Stimulated activated CD4-positive, alpha-beta T cell treated with anti-CD3 and anti-CD28 coated beads, Interleukin-12 subunit alpha, Interleukin-12 subunit beta, amount 100 ng/mL, for 48 hours (primary cell): Measurements from ENCODE around the gene SSR2.

ENCODE experiments used
- DNase-seq, 3 donors: peaks; one replicate each; pipeline ENCODE4 v3.0.0-alpha.2; 2020; ENCODE audit warnings: low read depth in 2 of 3, low spot score in 1 of 3

The SSR2 gene

GRCh38 chr1:156020293-156021092, at the start of gene SSR2:
TSS of gene SSR2 (minus strand) at chr1:156020951. CDS start at chr1:156020167, 784 bp downstream.
- peak; percentile 72 to 86 (median 77) for DNase-seq

- DNase-seq: no peak
Measured at GRCh38 chr1:156070548-156070947, 49.8 kb upstream of the SSR2 start.

DNA sequence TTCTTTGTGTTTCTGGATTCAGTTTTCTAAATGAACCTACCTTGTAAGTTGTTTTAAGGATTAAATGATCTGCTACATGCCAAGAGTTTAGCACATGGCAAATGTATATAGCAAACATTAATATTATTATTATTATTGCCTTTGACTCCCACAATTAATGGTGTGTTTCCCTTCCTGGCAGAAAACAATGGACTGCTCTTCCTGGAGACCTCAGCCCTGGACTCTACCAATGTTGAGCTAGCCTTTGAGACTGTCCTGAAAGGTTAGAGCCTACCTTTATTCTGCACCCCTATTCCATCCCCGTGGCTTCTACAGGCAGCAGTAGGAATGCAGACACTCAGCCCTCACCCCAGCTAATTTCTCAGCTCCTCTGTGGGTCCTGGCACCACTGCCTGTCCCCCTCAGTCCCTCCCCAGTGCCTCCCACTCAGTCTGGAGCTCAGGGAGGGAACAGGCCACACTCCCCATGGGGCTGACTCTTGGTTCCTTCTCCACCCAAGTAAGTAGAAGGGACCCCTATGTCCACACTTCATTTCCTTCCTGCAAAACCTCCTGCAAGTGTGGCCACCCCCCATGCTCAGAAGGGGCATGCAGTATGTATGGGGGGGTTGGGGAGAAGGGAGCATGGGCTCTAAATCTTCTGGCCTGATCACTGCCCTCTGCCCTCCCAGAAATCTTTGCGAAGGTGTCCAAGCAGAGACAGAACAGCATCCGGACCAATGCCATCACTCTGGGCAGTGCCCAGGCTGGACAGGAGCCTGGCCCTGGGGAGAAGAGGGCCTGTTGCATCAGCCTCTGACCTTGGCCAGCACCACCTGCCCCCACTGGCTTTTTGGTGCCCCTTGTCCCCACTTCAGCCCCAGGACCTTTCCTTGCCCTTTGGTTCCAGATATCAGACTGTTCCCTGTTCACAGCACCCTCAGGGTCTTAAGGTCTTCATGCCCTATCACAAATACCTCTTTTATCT, 49.0 kb upstream of the SSR2 start:
- no peak for DNase-seq

DNA sequence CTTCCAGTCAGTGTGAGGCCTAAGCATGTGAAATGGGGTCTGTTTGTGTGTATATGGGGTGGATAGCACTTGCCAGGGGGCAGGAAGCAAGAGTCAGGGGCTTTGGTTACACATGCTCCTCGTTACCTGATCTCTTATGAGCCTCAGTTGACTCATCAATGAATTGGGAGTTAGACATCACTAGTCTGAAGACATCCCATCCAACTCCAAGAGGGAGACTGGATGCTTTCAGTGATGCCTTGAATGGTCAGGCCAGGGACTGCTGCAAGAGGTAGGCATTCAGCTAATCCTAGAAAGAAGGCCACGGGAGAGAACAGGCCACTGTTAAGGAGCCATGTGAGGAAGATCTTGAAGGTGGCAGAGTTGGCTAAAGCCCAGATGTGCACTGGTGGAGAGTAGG, 46.5 kb upstream of the SSR2 start:
- DNase-seq: no peak

DNA sequence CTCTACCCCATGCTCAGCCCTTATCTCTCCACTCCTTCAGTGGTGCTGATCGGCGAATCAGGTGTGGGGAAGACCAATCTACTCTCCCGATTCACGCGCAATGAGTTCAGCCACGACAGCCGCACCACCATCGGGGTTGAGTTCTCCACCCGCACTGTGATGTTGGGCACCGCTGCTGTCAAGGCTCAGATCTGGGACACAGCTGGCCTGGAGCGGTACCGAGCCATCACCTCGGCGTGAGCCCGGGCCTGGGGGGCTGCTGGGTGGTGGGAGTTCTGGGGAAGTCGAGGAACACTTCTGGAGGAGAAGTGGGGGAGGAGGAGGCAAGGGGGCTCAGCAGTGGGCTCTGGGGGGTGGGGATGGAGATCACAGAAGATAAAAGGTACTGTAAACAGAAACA, 45.1 kb upstream of the SSR2 start:
- no peak for DNase-seq

DNA sequence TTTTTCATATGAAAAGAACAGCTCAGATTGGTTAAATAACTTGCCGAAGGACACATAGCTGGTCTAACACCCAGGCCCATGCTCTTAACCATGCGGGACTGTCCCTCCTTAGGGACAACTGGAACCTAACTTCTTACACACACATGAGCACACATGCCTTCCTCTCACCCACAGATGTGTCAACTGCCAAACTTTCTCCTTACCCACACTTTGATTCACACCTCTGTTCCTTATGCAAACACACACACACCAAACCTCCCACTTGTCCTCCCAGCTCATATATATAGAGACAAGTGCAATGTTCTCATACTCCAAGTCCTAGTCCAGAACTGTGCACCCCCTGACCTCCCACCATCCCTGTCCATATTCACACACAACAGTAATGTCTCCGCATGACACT, 44.5 kb upstream of the SSR2 start:
- no peak for DNase-seq

DNA sequence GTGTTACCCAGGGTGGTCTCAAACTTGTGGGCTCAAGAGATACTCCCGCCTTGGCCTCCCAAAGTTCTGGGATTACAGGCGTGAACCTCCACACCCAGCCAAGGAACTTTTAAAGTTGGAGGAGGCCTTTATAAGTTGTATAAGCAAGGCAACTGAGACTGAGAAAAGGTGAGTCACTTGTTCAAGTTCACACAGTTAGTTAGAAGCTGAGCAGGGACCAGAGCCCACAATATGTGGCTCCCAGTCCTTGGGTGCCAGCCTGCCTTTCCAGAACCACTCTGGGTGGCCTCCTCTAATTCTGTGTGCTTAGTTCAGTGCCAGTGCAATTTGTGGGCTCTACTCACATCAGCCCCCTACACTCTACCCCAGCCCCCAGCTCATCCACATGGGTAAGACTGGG, 43.9 kb upstream of the SSR2 start:
- DNase-seq: no peak

DNA sequence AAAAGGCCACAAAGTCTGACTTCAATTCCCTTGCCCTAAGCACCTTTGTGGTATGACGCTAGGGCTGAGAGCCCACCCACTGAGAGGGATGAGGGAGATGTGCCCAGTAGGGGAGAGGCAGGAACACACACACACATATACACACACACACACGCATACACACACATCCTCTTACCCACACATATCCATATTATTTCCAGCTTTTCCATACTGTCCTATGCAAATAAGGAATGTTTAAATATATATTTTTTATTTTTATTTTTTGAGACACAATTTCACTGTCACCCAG, 43.2 kb upstream of the SSR2 start:
- DNase-seq: no peak

GRCh38 chr1:156062189-156062588, 41.4 kb upstream of the SSR2 start:
- no peak for DNase-seq

- no peak for DNase-seq
Measured at GRCh38 chr1:156060937-156061636, 40.3 kb upstream of the SSR2 start, which contains the start of gene RAB25. TSS of gene RAB25 (plus strand) at chr1:156061160. CDS start at chr1:156061401, 241 bp downstream.

GRCh38 chr1:156056326-156056849, 35.6 kb upstream of the SSR2 start:
- DNase-seq: no peak

- DNase-seq: no peak
Measured at GRCh38 chr1:156055281-156056048, 34.7 kb upstream of the SSR2 start.

DNA sequence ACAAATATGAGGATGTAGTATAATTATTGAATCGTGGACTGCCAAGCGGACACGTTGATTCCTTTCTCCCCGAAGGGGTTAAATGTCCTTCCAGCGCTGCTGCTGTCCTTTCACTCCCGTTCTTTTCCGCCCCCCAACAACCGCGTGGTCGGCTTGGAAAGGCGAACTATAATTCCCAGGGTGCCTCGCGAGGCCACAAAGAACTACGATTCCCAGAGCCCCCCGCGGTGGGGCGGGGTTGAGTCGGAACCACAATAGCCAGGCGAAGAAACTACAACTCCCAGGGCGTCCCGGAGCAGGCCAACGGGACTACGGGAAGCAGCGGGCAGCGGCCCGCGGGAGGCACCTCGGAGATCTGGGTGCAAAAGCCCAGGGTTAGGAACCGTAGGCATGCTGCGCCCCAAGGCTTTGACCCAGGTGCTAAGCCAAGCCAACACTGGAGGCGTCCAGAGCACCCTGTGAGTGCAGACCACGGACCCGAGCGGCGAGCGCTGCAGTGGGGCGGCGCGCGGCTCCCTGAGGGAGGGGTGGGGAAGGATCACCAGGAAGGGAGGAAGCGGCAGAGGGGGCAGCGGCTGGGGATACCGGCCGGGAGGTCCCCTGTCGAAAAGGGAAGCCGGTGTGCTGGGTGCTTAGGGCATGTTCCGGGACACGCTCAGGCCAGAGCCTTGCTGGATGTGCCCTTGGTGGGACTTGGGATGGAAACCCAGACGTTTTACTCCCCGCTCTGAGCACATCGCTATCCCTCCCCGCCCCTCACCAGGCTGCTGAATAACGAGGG, 33.9 kb upstream of the SSR2 start, which contains the start of gene LAMTOR2:
LAMTOR2 (plus strand) TSS at position 283 of the 781 bp plus-strand sequence; CDS start at position 391, 108 bp downstream.
- peak; percentile 94 to 97 (median 95) for DNase-seq

DNA sequence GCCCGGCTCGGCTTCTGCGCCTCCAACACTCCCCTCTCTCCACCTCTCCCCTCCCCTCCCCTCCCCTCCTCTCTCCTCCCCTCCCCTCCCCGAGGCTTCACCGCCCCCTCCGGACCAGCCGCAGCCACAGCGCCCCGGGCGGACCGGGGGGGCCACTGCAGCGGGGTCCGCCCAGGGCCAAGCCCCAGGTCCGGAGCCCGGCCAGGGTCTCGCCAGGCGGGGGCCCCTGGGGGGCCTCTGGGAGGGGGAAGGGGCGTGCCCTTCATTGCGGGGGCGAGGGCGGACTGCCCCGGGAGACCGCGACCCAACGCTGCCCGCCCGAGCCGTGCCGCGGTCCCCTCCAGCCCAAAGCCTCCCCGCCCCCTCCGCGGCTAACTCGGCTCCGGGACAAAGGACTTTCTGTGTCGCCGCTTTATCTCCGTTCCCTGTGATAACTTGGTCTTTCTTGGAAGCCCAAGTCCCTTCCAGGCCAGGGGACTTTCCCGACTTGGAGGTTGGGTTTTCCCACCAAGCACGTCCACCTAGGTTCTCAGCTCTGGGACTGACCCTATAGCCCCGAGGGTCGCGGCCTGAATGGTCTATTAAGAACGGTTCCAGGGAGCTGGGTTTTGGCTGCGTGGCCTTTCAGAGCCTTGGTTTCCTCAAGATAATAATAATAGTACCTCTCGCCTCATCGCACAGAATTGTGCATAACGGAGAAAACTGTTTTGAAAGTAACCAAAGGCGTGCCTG, 33.2 kb upstream of the SSR2 start, which contains the start of gene UBQLN4:
UBQLN4 (minus strand) TSS at position 31 of the 732 bp plus-strand sequence. CDS start 97 bp downstream, outside the sequence.
- peak; percentile 76 to 85 (median 80) for DNase-seq

GRCh38 chr1:156052862-156053767, 32.4 kb upstream of the SSR2 start:
- DNase-seq: peak; percentile 20 to 56 (median 27)

DNA sequence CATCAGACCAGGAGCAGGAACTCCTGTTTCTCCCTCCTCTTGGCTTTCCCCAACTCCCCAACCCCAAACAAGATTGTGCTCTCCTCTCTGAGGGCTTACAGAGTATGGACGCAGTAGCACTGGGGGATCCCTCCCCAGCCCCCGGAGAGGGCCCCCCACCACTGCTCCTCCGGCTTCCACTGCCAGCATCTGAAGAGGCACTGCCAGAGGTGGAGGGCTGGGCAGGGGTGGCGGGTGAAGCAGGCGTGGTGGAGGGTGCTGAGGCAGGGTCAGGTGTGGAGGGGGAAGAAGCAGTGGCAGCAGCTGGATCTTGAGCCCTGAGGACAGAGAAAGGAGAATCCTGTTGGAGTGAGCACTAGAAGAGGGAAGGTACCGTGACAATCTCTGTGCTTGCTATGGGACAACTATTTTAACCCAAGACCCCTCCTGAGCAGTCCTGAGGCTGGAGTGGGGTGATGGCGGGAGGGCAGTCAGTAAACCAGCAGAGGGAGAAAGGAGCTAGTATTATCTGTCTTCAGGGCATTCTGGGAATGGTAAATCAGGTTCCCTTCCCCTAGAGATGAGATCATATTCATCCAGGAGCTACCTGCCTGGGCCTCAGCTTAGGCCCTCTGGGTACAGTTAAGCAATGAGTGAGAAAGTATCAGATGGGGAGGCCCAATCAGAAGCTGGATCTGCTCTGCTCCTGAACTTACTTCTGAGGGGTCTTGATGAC, 30.4 kb upstream of the SSR2 start:
- no peak for DNase-seq

GRCh38 chr1:156050376-156050775, 29.6 kb upstream of the SSR2 start:
- DNase-seq: no peak
